ENCODE measurements around the gene PAFAH1B1. TPM values are rescaled to one million over a fixed set of nuclear protein-coding genes. Genes with fewer than 3 reads are reported as not detected.
"Not testable (repeated sequence)": the region's sequence is repeated elsewhere in the genome, so short reads cannot be mapped to it uniquely, and the experiment has no call there.

Gene PAFAH1B1
- total RNA-seq, 1 donor from 2014 or later = 148 TPM

DNA sequence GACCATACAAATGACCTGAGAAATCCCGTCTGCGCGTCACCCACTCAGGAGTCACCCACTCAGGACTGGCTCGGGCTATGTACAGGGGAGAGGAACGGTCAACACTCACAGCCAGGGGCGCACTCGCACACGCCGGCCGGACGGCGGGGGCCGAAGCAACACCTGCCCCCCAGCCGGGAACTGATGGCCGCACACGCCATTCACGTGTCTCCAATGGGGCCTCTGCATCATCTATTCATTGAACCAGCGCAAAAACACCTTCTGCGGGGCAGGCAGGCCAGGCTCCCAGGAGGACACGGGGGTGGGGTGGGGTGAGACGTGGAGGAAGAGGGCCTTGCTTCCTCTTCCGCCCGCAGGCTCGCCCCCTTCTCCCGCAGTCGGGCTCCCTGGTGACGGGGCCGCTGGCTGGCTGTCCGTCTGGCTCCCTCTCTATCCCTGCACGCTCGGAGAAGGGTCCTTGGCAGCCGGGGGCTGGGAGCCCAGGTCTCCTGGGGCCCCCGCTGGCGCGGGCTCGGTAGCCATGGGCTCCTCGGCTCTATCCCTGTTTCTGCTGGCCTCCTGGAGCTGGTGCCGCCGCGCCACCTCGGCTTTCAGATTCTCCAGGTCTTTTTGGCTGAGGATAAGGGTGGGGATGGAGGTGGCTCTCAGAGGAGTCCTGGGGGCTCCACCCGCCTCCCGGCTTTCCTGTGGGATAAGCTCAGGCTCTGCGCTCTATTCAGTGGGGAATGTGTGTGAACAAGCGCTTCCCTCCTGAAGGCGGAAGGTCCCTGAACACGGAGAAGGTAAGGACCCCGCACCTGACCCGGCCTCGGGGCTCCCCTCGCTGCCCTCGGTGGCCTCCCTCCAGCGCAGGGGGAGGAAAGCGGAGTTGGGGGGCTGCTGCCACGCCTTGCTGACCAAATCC is 97.0 kb downstream of the PAFAH1B1 start:
- DNase-seq = no peak

DNA sequence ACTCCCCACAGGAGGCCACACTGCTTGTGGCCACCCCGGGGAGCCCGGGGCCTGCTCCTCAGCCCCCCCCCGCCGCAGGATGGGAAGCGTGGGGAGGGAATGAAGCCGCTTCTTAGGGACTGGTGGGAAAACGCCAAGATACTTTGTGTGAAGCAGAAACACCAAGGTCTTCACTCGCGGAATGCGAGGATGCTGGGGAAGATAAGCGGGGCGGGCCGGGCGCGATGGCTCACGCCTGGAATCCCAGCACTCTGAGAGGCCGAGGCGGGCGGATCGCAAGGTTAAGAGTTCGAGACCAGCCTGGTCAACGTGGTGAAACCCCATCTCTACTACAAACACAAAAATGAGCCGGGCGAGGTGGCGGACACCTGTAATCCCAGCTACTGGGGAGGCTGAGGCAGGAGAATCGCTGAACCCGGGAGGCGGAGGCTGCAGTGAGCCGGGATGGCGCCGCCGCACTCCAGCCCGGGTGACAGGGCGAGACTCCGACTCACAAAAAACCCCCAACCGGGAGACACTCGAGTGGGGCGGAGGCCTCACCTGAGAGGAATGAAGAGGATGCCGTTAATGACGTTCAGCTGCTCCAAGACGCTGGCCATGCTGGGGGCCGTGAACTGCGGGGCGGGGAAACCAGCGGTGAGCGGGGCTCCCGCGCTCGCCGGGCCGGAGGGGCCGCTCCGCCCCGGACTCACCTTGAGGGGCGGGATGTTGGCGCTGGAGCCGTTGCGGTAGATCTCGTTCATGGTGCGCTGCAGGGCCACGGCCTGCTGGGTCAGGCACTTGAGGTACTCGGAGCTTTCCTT is 97.8 kb downstream of the PAFAH1B1 start:
- no peak for DNase-seq

DNA sequence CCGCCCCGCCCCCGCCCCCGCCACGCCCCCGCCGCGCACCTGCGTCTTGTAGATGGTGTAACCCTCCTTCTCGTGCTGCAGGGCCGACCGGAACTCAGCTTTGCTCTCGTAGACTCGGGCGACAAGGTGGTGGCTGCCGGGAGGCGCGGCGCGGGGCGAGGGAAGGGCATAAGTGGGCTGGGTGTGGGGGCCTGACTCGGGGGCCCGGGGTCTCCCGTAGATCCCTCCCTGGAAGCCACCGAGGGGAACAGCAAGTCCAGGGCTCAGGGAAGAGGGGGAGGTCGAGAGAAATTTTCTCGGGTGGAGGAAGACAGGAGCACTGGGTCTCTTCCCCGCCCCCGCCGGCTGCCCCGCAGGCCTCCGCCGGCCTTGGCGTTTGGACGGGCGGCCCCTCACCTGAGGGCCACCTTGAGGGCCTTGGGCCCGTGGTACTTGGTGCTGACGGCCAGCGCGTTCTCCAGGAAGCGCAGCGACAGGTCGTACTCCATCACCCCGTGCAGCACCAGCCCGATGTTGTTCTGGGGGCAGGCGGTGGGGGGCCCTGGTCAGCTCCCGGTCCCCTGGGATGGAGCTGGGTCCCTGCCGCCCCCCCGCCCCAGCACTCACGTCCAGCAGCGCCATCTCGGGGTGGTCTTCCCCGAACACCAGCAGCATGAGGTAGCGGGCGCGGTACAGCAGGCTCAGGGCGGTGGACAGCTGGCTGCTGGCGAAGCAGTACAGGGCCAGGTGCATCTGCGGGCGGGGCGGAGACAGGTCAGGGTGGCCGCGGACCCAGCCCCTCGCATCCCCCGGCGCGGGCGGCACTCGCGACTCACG is 98.7 kb downstream of the PAFAH1B1 start:
- no peak for DNase-seq

DNA sequence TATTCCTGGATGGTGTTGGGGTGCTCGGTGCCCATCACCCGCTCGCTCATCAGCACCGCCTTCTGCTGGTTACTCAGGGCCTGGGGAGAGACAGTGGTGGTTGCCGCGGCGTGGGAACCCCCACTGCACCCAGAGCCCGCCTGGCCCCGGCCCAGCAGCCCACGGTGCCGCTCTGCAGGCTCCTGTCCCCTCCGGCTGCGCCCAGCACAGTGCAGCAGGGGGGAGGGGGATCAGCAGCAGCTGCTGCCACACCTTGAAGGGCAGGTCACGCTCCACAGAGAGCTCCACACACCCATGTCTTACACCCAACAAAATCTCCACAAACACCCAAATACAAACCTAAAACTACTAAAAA is 99.3 kb downstream of the PAFAH1B1 start:
- no peak for DNase-seq

DNA sequence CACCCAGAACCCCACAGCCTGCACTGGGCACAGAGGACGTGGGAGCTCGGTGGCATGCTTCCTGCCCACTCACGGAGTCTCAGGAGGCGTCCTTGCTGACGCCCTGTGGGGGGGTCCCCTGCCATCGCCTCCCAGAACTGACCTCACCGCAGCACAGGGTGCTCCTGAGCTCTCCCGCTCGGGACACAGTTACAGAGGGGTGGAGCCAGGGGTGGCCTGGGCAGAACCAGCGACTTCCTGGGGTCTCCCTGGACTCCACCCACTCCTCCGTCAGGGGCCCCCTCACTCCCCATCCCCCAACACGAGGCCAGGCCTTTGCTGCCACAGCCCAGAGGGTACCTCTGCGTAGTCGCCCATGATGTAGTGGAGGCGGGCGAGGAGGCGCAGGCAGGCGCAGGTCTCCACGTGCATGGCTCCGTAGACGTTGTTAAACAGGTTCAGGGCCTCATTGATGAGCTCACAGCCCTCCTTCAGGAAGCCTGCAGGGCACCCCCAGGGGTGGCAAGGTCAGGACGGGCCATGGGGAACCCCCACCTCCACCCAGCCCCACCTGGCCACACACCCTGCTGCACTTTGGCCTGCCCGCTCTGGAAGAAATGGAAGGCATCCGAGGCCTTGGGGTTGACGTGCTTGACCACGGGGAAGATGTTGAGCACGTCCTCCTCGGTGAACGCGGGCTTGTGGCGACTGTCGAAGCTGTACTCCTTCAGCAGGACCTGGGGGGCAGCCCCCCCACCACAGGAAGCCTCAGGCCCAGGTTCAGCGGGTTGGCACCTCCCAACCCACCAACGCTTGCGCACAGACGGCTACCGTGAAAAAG is 100.3 kb downstream of the PAFAH1B1 start:
- DNase-seq = no peak

DNA sequence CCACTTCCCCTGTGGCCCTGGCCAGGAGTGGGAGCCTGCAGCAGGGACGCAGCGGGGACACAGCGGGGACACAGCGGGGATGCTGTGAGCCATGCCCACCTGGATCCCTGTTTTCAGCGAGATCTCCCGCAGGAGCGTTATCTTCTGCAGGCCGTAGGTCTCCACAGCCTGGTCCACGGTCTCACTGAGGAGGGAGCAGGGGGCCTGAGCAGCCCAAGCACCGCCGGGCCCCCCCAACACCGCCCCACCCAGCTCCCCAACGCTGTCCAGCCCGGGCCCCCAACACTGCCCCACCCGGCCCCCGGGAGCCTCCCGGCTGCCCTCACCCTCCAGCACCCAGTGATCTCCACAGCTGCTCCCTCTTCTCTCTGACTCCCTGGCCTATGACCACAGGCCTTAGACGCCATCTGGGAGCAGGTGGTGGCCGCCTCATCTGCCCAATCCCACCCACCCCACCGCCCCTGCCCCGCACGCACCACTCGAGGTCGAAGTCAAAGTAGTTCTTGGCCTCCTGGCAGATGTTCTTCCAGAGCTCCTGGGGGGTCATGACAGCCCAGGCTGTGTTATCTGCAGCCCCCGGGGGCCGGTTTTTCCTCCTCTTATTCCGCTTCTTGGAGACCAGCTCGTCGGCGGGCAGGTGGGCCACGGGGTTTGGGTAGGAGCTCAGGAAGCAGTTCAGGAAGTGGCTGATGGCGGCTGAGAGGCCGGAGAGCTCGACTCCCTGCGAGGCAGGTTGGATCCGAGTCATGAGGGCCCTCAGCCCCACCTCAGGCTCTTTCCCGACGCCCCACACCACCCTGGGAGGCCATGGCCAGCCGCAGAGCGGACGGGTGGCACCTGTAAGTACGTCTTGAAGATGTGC is 101.2 kb downstream of the PAFAH1B1 start:
- no peak for DNase-seq

DNA sequence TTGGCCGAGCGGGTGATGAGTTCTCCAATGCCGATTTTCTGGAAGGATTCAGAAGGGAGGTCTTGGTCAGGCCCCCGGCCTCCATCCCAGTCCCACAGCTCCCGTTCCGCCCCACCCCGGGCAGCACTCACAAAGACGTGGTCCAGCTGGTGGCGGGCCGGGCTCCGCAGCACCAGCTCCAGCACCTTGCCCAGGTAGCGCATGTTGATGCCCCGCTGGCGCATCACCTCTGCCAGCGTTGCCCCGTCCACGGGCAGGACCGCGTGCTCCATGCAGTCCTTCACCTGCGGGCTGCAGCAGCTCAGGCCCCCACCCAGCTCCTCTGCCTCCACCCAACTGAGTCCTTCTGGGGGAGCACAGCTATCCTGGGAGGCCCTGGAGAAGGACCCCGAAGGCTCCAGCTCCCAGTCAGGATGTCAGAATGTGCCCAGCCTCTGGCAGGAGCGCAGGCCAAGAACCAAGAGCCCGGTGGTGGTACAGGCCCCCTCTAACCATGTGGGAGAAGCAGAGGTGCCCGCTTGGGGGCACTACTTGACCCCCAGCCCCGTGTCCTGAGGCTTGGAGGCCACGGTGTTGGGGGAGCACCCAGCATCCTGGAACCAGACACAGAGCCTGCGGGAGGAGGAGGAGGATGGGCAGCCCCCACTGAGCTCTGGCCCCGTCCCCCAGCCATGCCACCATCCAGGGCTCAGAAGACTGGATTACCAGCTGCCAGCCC is 101.9 kb downstream of the PAFAH1B1 start:
- no peak for DNase-seq

DNA sequence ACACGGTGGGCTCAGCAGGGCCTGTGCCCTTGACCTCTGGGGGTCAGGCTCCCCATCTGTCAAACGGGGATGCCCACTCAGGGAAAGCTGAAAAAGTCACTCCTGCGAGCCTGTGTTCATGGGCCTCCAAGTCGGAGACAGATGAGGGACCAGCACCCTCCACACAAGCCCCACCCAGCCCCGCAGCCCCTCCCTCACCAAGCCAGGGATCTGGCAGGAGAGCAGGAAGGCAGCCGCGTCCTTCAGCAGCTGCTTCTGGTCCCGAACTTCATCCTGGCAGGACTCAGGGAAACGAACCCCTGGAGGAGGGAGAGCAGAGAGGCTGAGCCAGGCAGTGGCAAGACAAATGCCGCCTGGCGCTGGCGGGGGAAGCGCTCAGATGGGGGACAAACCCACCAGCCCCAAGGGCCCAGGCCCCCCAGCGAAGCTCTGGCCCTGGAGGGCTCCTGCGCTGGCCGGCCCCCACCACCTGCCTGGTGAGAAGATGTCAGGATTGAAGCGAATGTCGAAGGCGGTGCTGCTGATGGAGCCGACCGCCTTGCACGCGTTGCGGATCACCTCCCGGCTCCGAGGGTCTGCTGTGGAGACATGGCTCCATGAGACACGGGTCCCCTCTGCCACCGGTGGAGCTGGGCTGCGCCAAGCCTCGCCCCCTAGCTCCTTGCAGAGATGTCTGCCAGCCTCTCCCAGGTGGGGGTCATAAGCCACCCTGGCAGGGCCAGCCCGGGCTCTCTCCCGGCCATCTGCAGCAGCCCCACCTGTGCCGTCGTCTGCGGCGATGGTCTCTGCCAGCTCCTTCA is 102.7 kb downstream of the PAFAH1B1 start:
- no peak for DNase-seq

DNA sequence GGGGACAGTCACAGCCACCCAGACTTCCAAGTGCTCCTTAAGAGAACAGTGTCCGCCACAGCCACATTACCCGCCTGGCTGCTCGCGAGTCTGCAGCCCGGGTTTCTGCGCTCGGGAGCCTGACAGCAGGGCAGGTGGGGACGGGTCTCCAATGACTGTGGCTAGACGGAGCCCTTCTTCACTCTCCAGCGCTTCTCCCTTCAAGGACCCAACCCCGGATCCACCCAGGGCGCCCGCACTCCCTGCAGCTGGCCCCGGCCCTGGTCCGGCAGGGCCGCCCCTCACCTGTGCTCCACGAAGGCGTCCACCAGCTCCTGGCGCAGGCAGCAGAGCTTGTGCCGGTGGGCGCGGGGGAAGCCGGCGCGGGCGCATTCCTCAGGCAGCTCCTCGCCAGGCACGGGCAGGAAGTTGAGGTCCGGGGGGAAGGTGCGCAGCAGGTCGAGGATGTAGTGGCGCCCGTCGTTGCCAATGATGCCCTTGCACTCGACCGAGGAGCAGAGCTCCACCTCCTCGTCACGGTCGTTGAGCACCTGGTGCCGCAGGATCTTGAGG is 104.2 kb downstream of the PAFAH1B1 start:
- no peak for DNase-seq

DNA sequence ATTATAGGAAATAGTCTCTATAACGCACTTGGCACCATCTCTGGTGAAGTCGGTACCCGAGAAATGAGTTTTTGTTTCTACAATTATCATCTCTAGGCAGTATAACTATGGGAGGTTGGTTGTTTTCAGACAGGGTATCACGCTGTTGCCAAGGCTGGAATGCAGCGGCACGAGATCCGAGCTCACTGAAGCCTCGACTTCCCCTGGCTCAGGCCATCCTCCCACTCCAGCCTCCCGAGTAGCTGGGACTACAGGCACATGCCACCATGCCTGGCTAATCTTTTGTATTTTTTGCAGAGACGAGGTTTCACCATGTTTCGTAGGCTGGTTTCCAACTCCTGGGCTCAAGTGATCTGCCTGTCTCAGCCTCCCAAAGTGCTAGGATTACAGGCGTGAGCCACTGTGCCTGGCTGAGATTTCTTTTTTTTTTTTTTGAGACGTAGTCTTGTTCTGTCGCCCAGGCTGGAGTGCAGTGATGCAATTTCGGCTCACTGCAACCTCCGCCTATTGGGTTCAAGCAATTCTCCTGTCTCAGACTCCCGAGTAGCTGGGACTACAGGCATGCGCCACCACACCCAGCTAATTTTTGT is 105.9 kb downstream of the PAFAH1B1 start:
- not testable (repeated sequence) for DNase-seq

DNA sequence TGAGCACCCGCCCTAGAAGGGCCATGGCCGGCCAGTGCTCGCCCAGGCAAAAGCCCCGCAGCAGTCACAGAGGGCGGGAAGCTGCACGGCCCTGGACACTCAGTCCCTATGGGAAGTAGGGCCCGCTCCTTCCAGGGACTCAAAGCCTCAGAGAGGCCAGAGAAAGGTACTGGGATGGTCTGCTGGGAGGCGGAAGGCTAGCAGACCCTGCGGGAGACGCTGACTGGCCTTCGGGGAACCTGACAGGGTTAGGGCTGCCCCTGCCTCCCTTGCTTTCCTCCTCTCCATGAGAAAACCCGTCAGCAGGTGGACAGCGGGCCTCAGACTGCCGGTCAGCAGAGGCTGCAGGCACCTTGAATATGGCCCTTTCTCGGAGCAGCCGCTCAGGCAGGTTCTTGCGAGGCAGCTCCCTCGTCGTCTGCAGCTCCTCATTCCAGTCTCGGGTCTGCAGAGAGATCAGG is 106.6 kb downstream of the PAFAH1B1 start:
- DNase-seq = no peak

DNA sequence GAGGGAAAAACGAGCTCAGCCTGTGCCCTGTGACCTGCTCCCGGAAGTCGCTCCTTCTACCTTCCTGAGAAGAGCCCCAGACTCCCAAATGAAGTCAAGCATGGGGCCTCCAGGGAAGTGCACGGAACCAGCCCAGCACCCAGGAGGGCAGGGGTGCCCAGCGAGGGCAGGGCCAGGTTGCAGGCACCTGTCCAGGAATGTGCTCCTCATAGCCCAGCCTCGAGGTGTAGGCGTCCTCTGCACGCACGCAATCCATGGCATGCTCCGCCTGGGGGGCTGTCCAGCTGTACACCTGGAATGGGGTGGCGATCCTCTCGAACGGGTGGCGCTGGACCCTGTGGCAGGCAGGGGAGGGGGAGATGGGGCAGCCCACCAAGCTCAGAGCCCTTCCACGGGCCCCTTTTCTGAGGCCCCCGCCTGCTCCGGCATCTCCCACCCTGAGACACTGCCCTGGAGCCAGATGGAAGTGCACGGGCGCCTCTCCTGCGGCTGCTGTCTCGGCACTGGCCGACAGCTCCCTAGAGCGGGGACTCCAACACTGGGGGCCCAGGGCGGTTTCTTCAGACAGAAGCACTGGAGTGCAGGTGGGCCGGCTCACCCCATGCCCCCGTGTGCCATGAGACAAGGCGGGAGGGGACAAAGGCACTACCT is 107.2 kb downstream of the PAFAH1B1 start:
- no peak for DNase-seq

DNA sequence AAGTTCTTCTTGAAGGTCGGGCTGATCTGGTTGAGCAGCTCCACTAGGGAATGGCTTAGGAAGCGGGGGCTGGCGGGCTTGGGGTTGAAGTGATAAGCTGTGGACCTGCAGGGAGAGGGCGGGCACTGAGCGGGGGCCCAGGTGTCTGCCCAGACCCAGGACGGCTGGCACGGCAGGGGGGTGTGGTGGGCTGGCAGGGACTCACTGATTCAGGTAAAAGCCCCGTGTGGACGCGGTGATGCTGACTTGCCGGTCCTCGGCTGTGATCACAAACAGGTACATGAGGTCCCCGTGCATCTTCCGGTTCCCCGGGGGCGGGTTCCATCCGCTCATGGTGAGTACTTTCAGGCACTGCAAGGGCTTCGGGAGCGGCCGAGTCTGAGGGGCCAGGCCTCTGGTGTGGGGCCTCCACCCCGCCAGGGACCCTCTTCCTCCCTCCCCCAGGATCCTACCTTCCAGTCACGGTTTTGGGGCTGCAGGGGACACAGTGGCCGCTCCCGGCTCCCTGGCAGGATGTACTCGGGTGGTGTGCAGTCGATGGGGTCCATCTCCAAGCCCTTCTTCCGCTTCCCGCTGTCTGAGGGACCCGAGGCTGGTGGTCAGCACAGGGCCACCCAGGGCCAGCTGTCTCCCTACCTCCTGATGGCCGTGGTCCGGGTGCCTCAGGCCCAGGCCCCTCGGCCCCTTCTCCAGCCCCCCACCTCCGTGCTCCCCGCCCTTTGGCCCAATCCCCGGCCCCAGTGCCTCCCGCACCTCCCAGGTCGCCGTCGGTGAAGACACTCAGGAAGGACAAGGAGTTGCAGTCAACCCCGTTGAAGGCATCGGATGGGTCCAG is 107.9 kb downstream of the PAFAH1B1 start:
- no peak for DNase-seq

DNA sequence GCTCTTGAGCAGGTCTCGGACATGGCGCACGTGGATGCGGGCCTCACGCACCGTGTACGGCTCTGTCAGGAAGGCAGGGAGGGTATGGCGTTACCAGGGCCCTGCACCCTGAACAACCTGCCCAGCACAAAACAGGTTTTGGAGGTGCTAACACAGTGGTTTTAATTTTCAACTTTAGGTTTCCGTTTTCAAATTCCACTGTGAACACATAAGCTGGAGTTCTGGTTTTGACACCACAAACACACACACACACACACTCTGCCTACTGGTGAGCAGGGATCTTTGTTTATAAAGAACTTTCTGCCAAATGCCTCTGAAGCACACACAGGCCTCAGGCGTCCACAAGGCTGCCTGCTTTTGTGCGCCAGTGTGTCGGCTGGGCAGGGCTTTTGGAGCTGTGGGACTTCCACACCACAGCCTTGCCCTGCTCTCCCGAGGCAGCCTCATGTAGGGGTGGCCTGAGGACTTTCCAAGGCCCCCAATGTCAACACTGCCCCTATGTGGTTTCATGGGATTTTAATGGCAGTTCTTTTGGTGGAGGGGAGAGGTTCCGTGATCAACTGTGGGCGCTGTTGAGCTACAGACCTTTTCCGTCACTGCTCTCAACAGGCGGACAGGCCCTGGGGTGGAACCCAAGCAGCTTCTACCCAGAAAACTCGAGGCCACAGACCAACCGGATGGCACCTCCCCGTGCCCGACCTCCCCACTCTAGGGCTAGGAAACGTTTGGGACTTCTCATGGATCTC is 108.7 kb downstream of the PAFAH1B1 start:
- no peak for DNase-seq

DNA sequence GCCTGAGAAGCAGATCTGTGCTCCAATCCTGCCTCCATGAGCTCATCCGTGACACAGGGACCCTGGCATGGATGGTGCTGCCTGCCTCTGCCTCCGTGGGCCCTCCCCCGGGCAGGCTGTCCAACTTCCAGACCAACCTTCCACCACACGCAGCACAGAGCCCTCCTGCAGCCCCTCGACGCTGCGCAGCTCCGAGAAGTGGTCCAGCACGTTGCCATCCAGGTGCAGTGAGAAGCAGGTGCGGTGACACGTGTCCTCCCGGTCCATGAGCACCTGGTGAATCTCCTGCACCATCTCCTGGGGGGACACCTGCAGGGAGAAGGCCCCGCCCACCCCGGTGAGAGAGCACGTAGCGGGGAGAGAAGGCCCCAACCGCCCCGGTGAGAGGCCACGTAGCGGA is 109.7 kb downstream of the PAFAH1B1 start:
- no peak for DNase-seq

DNA sequence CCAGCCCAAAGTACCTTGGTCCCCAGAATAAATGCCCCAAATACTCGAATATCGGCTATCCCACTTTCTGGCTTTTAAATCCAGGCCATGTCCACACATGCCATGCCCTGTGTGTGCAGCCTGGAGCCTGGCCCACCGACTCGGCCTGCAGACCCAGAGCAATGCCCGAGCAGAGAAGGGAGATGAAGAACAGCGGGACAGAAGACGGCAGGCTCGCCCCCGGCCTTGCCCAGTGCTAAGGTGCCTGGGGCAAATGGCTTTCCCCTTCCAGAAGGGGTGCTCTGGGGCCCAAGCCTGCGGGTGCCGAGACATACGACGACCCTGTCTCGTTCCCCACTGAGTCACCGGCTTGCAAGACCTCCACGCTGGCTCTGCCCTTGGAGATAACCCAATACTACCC is 110.2 kb downstream of the PAFAH1B1 start:
- DNase-seq = no peak
